ENCODE results near the gene GLMP. TPM values are rescaled to one million over a fixed set of nuclear protein-coding genes. Genes with fewer than 3 reads are reported as not detected.

GLMP gene
- total and polyA plus RNA-seq, 2 of the 13 experiments (the other 11 are each of a cell fraction or from before 2014, with no cell fraction given): 44.6 to 75.8 TPM

GRCh38 chr1:156295391-156295947 is at the start of gene GLMP (continued):
- TF ChIP-seq PRDM4 (CRISPR knock-in tag; IDR thresholded peaks at IDR 0.05; ENCODE audit: borderline replicate concordance): no peak
- TF ChIP-seq PCBP2 (optimal IDR thresholded peaks at IDR 0.05; ENCODE audit: low read depth, low read length, poor library complexity, severe bottlenecking): no peak
- TF ChIP-seq PBX2 (CRISPR knock-in tag; IDR thresholded peaks at IDR 0.05): no peak
- TF ChIP-seq CCAR2 (optimal IDR thresholded peaks at IDR 0.05; ENCODE audit: low read depth, low read length): no peak
- TF ChIP-seq KDM4B (CRISPR knock-in tag; IDR thresholded peaks at IDR 0.05): no peak
- TF ChIP-seq ZNF800 (CRISPR knock-in tag; IDR thresholded peaks at IDR 0.05): 0 out of 2 replicates have a peak, but pooled peaks have one; percentile 26
- no peak for TF ChIP-seq STAT6 (CRISPR knock-in tag; IDR thresholded peaks at IDR 0.05; ENCODE audit: borderline replicate concordance)
- no peak for TF ChIP-seq HMG20B (CRISPR knock-in tag; conservative IDR thresholded peaks at IDR 0.05)
- TF ChIP-seq ZNF615 (CRISPR knock-in tag; IDR thresholded peaks at IDR 0.05; ENCODE audit: borderline replicate concordance): no peak
- TF ChIP-seq ZMAT5 (CRISPR knock-in tag; IDR thresholded peaks at IDR 0.05; ENCODE audit: borderline replicate concordance, low read depth): no peak
- TF ChIP-seq ZNF207 (IDR thresholded peaks at IDR 0.05; ENCODE audit: borderline replicate concordance): no peak
- TF ChIP-seq RFXAP (CRISPR knock-in tag; IDR thresholded peaks at IDR 0.05; ENCODE audit: borderline replicate concordance): no peak
- TF ChIP-seq ZBTB42 (CRISPR knock-in tag; IDR thresholded peaks at IDR 0.05): no peak
- TF ChIP-seq ZNF572 (CRISPR knock-in tag; IDR thresholded peaks at IDR 0.05): no peak
- TF ChIP-seq SP2 (CRISPR knock-in tag; IDR thresholded peaks at IDR 0.05): no peak
- TF ChIP-seq ATF7-NPFF (CRISPR knock-in tag; IDR thresholded peaks at IDR 0.05; ENCODE audit: low read depth): no peak
- TF ChIP-seq ELF3 (CRISPR knock-in tag; IDR thresholded peaks at IDR 0.05): no peak; the same call in 1 of the 2 replicates
